K562 (cell line): ENCODE results near the gene BEST1. TPM values are rescaled to one million over a fixed set of nuclear protein-coding genes. Genes with fewer than 3 reads are reported as not detected.

Source experiments
- CBFB ChIP-seq: sonication (generic); formaldehyde crosslinking; IDR thresholded peaks from 2 replicates; pipeline ENCODE4 v1.4.0; 2020; ENCODE audit warnings: mild to moderate bottlenecking, missing genetic modification reagents
- DLX4 ChIP-seq: fragments of 250-450 bp; sonication (Bioruptor Pico); IDR thresholded peaks from 2 replicates; pipeline ENCODE4 v1.6.1; 2021; ENCODE audit warnings: mild to moderate bottlenecking
- ILF3 ChIP-seq: fragments of 450-650 bp; IDR thresholded peaks from 2 replicates; pipeline ENCODE4 v1.6.1; 2018; ENCODE audit warnings: antibody characterized with exemption, mild to moderate bottlenecking, moderate library complexity, borderline replicate concordance
- KAT7 ChIP-seq: sonication (generic); formaldehyde crosslinking; IDR thresholded peaks from 2 replicates; pipeline ENCODE4 v1.8.0; 2022; ENCODE audit warnings: missing genetic modification reagents, mild to moderate bottlenecking, borderline replicate concordance
- PHF21A ChIP-seq: fragments of 450-650 bp; IDR thresholded peaks from 2 replicates; pipeline ENCODE4 v1.6.1; 2017; ENCODE audit warnings: low read depth, borderline replicate concordance
- STAT6 ChIP-seq: sonication (generic); formaldehyde crosslinking; IDR thresholded peaks from 2 replicates; pipeline ENCODE4 v1.8.1; 2023; ENCODE audit warnings: mild to moderate bottlenecking, missing genetic modification reagents
- TRIM25 ChIP-seq: fragments of 450-650 bp; IDR thresholded peaks from 2 replicates; pipeline ENCODE4 v1.7.0; 2016; ENCODE audit warnings: borderline replicate concordance
- ZNF407 ChIP-seq: fragments of 450-650 bp; IDR thresholded peaks from 2 replicates; pipeline ENCODE4 v1.6.1; 2016; ENCODE audit warnings: low read depth
- ZNF584 ChIP-seq: fragments of 200-800 bp; sonication (Bioruptor generic); IDR thresholded peaks from 2 replicates; pipeline ENCODE4 v1.6.1; 2016; ENCODE audit warnings: low read depth, mild to moderate bottlenecking, missing genetic modification characterization, missing compliant biosample characterization
- polyA plus RNA-seq, 8 experiments: library from polyadenylated mRNA; depleted of rRNA in 4 of 8; stranded (reverse) in 5 of 8; unstranded in 3 of 8; fragments of >200 nt; fragmentation: Nextera tagmentation in 2 of 8; fragmentation: Illumina TruSeq in 1 of 8; extraction: Ambion mirVana in 2 of 8; extraction: Trizol in 1 of 8; gene quantifications; 2 replicates each; pipeline versions ENCODE4 v1.2.1 to v1.2.3, GENCODE V29; 2011 to 2014; ENCODE audit warnings: inconsistent platforms in 1 of 8, missing spikeins in 1 of 8
- total RNA-seq, 7 experiments: library from RNA; depleted of rRNA in 6 of 7; stranded (reverse); fragments of >200 nt in 6 of 7; fragmentation: Illumina TruSeq in 2 of 7; extraction: Trizol in 2 of 7; gene quantifications; 2 replicates each; pipeline versions ENCODE4 v1.2.1 to v1.2.3, GENCODE V29; 2011 to 2021; ENCODE audit warnings: low replicate concordance in 1 of 7

Gene BEST1
- total and polyA plus RNA-seq, 9 of the 15 experiments (the other 6 are each of a cell fraction or from before 2014, with no cell fraction given), result 0.07 to 1.3 (median 0.40) TPM

GRCh38 chr11:61971248-61972111, 21.3 kb downstream of the BEST1 start (continued):
- TF ChIP-seq STAT6 (CRISPR knock-in tag) (no peak), DLX4 (no peak), PHF21A (no peak; the same call in 1 of the 2 replicates), CBFB (CRISPR knock-in tag) (0 out of 2 replicates have a peak, but pooled peaks have one; percentile 61), TRIM25 (0 out of 2 replicates have a peak, but pooled peaks have one; percentile 81), KAT7 (CRISPR knock-in tag) (no peak), ILF3 (no peak), ZNF407 (no peak), ZNF584 (CRISPR knock-in tag) (peak; percentile 59)
